GM18502 (cell line): Measurements from ENCODE around the gene NFKB2.

Source experiments
- ATAC-seq: cut with Tn5 transposase; IDR thresholded peaks from one replicate; pipeline ENCODE4 v1.9.1; 2021; ENCODE audit warnings: mild to moderate bottlenecking; ENCODE audit not compliant: unreplicated experiment, poor library complexity

The NFKB2 gene

GRCh38 chr10:102438374-102438773 lies 42.9 kb downstream of the NFKB2 start:
- ATAC-seq = no peak

GRCh38 chr10:102444851-102445250 lies 49.3 kb downstream of the NFKB2 start:
- no peak for ATAC-seq

GRCh38 chr10:102449321-102450123 lies 54.0 kb downstream of the NFKB2 start:
- peak; percentile 55 for ATAC-seq

GRCh38 chr10:102450124-102450373 lies 54.5 kb downstream of the NFKB2 start:
- peak; percentile 3 for ATAC-seq

GRCh38 chr10:102450374-102451104 lies 55.0 kb downstream of the NFKB2 start:
- ATAC-seq = peak; percentile 76

GRCh38 chr10:102451105-102451969 lies 55.8 kb downstream of the NFKB2 start, which contains the start of gene C10orf95:
Gene C10orf95, minus strand, starts transcription at chr10:102451543. Its CDS starts 450 bp downstream, at chr10:102451093.
- ATAC-seq = no peak
